ENCODE data around the gene HSD3B7. TPM values are rescaled to one million over a fixed set of nuclear protein-coding genes. Genes with fewer than 3 reads are reported as not detected.

Gene HSD3B7
- total and polyA plus RNA-seq, 10 of the 15 experiments (the other 5 are each of a cell fraction or from before 2014, with no cell fraction given) = 0.18 to 1.8 (median 0.48) TPM; not detected in 1

DNA sequence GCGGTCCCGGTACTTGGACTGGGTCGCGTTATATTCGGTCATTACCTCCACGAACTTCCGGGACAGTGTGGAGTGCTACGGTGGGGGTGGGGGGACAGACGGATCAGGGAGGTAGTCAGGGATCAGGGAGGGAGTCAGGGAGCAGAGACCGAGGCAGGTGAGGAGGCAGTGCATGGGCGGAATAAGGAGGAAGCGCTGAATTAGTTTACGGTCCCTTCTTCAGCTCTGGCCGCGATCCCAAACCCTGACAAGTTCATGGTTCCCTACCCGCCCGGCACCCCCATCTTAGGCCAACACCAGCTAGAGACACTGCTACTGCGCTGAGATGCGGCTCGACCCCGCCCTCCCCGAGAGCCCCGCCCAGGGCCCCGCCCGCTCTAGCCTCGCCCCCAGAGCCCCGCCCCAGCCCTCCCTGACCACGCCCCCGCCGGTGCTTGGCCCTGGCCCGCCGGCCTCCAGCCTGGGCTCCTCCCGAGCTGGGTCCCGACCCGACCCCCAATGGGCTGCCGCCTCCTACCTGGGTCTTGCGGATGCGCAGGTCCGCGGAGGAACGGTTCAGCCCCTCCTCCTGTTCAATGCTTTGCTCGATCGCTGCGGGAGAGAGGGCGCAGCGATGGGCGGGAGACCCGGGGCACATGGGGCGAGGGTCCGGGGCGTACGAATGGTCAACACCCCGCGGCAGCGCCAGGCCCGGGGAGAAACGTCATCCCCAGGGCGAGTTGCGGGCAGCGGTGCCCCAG, 12.1 kb downstream of the HSD3B7 start (continued):
- TF ChIP-seq TCF3 (IDR thresholded peaks at IDR 0.05; ENCODE audit: borderline replicate concordance, insufficient read depth, low read depth, low read length) = no peak
- no peak for TF ChIP-seq STAT1 (conservative IDR thresholded peaks at IDR 0.05)
- no peak for TF ChIP-seq SMARCA5 (IDR thresholded peaks at IDR 0.05)
- no peak for TF ChIP-seq TBL1XR1 (IDR thresholded peaks at IDR 0.05; ENCODE audit: low read depth, low read length)
- TF ChIP-seq ZNF217 (IDR thresholded peaks at IDR 0.05) = no peak
- no peak for TF ChIP-seq RAD51 (IDR thresholded peaks at IDR 0.05)
- TF ChIP-seq NFYA (IDR thresholded peaks at IDR 0.05; ENCODE audit: borderline replicate concordance, low read depth, low read length) = no peak
- TF ChIP-seq NRF1 (conservative IDR thresholded peaks at IDR 0.05; ENCODE audit: low read depth, low read length) = no peak
- TF ChIP-seq, protein P1, sequence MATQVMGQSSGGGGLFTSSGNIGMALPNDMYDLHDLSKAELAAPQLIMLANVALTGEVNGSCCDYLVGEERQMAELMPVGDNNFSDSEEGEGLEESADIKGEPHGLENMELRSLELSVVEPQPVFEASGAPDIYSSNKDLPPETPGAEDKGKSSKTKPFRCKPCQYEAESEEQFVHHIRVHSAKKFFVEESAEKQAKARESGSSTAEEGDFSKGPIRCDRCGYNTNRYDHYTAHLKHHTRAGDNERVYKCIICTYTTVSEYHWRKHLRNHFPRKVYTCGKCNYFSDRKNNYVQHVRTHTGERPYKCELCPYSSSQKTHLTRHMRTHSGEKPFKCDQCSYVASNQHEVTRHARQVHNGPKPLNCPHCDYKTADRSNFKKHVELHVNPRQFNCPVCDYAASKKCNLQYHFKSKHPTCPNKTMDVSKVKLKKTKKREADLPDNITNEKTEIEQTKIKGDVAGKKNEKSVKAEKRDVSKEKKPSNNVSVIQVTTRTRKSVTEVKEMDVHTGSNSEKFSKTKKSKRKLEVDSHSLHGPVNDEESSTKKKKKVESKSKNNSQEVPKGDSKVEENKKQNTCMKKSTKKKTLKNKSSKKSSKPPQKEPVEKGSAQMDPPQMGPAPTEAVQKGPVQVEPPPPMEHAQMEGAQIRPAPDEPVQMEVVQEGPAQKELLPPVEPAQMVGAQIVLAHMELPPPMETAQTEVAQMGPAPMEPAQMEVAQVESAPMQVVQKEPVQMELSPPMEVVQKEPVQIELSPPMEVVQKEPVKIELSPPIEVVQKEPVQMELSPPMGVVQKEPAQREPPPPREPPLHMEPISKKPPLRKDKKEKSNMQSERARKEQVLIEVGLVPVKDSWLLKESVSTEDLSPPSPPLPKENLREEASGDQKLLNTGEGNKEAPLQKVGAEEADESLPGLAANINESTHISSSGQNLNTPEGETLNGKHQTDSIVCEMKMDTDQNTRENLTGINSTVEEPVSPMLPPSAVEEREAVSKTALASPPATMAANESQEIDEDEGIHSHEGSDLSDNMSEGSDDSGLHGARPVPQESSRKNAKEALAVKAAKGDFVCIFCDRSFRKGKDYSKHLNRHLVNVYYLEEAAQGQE (IDR thresholded peaks at IDR 0.05; ENCODE audit: low read depth, low read length) = no peak
- no peak for TF ChIP-seq WRNIP1 (IDR thresholded peaks at IDR 0.05; ENCODE audit: borderline replicate concordance, low read depth, low read length)
- peak; percentile 85; the same call in 1 of the 2 replicates for TF ChIP-seq HDGF (IDR thresholded peaks at IDR 0.05)
- no peak for TF ChIP-seq MXI1 (IDR thresholded peaks at IDR 0.05; ENCODE audit: low read depth, low read length)
- TF ChIP-seq, protein P2, sequence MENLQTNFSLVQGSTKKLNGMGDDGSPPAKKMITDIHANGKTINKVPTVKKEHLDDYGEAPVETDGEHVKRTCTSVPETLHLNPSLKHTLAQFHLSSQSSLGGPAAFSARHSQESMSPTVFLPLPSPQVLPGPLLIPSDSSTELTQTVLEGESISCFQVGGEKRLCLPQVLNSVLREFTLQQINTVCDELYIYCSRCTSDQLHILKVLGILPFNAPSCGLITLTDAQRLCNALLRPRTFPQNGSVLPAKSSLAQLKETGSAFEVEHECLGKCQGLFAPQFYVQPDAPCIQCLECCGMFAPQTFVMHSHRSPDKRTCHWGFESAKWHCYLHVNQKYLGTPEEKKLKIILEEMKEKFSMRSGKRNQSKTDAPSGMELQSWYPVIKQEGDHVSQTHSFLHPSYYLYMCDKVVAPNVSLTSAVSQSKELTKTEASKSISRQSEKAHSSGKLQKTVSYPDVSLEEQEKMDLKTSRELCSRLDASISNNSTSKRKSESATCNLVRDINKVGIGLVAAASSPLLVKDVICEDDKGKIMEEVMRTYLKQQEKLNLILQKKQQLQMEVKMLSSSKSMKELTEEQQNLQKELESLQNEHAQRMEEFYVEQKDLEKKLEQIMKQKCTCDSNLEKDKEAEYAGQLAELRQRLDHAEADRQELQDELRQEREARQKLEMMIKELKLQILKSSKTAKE (IDR thresholded peaks at IDR 0.05; ENCODE audit: low read depth, poor library complexity, severe bottlenecking) = no peak
- no peak for TF ChIP-seq MEF2B (IDR thresholded peaks at IDR 0.05; ENCODE audit: partially characterized antibody, poor library complexity, severe bottlenecking)
- TF ChIP-seq, protein P3, sequence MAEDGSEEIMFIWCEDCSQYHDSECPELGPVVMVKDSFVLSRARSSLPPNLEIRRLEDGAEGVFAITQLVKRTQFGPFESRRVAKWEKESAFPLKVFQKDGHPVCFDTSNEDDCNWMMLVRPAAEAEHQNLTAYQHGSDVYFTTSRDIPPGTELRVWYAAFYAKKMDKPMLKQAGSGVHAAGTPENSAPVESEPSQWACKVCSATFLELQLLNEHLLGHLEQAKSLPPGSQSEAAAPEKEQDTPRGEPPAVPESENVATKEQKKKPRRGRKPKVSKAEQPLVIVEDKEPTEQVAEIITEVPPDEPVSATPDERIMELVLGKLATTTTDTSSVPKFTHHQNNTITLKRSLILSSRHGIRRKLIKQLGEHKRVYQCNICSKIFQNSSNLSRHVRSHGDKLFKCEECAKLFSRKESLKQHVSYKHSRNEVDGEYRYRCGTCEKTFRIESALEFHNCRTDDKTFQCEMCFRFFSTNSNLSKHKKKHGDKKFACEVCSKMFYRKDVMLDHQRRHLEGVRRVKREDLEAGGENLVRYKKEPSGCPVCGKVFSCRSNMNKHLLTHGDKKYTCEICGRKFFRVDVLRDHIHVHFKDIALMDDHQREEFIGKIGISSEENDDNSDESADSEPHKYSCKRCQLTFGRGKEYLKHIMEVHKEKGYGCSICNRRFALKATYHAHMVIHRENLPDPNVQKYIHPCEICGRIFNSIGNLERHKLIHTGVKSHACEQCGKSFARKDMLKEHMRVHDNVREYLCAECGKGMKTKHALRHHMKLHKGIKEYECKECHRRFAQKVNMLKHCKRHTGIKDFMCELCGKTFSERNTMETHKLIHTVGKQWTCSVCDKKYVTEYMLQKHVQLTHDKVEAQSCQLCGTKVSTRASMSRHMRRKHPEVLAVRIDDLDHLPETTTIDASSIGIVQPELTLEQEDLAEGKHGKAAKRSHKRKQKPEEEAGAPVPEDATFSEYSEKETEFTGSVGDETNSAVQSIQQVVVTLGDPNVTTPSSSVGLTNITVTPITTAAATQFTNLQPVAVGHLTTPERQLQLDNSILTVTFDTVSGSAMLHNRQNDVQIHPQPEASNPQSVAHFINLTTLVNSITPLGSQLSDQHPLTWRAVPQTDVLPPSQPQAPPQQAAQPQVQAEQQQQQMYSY (CRISPR knock-in tag; IDR thresholded peaks at IDR 0.05) = no peak
- TF ChIP-seq, protein P4, sequence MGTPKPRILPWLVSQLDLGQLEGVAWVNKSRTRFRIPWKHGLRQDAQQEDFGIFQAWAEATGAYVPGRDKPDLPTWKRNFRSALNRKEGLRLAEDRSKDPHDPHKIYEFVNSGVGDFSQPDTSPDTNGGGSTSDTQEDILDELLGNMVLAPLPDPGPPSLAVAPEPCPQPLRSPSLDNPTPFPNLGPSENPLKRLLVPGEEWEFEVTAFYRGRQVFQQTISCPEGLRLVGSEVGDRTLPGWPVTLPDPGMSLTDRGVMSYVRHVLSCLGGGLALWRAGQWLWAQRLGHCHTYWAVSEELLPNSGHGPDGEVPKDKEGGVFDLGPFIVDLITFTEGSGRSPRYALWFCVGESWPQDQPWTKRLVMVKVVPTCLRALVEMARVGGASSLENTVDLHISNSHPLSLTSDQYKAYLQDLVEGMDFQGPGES (IDR thresholded peaks at IDR 0.05) = no peak
- TF ChIP-seq SMAD5 (IDR thresholded peaks at IDR 0.05; ENCODE audit: low read depth) = 0 out of 2 replicates have a peak, but pooled peaks have one; percentile 64
- TF ChIP-seq, protein P5, sequence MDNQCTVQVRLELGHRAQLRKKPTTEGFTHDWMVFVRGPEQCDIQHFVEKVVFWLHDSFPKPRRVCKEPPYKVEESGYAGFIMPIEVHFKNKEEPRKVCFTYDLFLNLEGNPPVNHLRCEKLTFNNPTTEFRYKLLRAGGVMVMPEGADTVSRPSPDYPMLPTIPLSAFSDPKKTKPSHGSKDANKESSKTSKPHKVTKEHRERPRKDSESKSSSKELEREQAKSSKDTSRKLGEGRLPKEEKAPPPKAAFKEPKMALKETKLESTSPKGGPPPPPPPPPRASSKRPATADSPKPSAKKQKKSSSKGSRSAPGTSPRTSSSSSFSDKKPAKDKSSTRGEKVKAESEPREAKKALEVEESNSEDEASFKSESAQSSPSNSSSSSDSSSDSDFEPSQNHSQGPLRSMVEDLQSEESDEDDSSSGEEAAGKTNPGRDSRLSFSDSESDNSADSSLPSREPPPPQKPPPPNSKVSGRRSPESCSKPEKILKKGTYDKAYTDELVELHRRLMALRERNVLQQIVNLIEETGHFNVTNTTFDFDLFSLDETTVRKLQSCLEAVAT (IDR thresholded peaks at IDR 0.05) = no peak
